ENCODE data around the gene ADAMTSL5.
"Not testable (repeated sequence)": the region's sequence is repeated elsewhere in the genome, so short reads cannot be mapped to it uniquely, and the experiment has no call there.

The ADAMTSL5 gene

DNA sequence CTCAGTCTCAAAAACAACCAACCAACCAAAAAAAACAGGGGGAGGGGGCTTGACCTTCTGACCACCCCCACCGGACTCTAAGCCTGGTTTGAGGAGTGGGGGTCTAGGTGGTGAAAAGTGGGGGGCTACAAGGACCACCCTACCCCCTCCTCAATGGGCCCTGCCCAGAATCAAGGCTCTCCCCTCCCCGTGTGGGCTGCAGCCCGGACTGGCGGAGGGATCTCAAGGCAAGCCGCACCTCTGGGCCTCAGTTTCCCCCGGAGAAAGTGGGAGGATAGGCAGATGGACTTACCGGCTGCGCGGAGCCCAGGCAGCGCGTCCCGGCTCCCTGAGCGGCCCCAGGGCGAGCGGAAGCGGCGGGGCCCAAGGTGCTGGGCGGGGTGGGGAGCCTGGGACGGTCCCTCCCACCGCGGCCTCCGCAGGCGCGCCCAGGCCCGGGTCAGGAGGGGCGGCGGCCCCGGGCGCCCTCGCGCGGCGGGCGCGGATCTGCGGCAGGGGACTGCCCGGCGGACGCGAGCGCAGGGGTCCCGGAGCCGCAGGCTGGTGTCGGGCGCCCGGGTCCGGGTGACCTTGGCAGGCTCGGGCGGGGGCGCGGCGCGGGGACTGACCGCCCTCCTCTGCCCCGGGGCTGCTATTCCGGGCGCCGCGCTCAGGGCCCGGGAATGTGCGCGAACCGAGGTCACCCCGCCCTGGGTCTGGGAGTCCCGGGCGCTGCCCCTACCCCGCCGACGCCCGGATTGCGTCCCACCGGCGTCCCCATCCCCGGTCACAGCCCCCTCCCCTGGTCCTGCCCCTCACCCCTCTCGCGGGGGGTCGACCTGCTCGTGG, at the start of gene ADAMTSL5:
Gene ADAMTSL5, minus strand, starts transcription at position 349 of the 828 bp plus-strand sequence. CDS start 2,076 bp downstream, outside the sequence.
- peak; percentile 53 for DNase-seq (ENCODE audit: low spot score)

DNA sequence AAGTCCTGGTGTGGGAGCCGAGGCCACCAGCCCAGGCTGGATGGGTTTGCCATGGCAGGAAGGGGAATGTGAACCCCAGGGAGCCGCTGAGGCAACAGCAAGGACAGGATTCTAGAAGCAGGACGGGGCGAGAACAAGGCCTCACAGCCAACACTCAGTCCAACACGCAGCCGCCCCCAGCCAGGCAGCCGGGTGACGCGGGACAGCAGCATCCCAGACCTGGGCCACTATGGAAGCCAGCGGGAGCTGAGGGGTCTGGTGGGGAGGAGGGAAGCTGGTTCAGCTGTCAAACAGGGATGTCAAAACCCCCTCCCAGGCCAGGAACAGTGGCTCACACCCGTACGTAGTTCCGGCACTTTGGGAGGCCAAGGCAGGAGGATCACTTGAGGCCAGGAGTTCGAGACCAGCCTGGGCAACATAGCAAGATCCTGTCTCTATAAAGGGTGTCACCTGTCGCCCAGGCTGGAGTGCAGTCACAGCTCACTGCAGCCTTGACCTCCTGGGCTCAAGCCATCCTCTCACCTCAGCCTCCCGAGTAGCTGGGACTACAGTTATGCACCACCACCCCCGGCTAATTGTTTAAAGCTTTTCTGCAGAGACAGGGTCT, 48.5 kb upstream of the ADAMTSL5 start:
- DNase-seq (ENCODE audit: low spot score) = no peak

DNA sequence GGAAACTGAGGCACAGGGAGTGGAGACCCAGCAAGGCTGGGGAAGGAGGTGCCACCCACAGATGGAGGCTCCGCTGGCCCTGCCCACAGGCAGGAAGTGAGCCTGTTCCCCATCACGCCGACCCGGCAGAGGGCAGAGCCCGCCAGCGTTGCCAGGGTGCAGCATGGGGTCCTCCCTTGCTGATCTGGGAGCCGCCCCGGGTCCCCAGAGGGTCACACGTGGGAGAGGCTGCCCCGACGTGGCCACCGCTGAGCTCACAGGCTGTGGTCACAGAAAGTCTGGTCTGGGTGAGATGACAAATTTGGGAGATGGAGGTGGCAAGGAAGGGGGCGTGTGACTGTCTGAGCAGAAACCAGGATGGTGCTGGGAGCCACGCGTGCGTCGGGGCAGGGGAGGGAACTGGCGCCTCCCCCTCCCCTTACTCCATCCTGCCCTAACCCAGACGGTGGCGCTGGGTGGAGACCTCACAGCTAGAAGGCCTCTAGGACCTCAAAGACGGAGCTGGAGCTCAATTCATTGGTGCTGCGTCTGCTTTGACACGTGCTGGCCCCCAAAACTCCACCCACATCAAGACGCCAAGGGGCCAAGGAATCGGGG, 47.6 kb upstream of the ADAMTSL5 start:
- no peak for DNase-seq (ENCODE audit: low spot score)

DNA sequence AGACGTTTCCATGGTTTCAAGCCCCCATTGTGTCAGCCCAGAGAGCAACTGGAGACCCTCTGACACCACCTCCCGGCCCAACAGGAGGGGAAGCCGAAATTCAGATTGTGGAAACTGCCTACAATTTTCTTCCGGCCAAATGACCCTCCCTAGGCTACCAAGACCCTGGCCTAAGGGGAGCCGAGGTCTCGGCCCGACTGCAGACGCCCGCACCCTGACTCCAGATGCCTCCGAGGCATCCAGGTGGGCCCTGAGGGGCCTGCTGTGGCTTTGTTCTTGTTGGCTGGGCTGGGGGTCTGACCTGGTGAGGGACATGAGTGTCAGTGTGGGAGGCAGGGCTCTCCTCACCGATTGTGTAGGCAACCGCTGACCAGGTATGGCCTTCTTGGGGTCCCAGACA, 45.7 kb upstream of the ADAMTSL5 start:
- DNase-seq (ENCODE audit: low spot score) = no peak

- no peak for DNase-seq (ENCODE audit: low spot score)
These were observed 43.7 kb upstream of the ADAMTSL5 start for GRCh38 chr19:1556390-1557070.

- no peak for DNase-seq (ENCODE audit: low spot score)
These were observed 42.9 kb upstream of the ADAMTSL5 start for GRCh38 chr19:1555487-1556389.

DNA sequence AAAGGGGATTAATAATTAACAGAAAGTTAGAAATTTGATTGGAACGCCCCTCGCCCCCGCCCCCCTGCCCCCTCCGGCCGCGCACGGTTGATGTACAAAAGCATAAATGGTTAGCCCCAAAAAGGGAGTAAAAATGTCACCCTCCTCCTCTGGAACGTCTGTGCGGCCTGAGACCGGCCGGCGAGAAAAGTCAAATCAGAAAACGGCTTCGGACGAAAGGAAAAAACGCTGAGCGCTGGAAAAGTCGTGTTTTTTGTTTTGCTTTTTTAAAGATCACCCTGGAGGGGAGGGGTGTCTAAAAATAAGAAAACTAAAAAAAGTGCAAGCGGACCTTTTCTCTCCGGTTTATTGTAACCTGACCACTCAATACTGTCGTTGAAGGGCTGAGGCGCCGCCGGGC, 42.1 kb upstream of the ADAMTSL5 start:
- no peak for DNase-seq (ENCODE audit: low spot score)

DNA sequence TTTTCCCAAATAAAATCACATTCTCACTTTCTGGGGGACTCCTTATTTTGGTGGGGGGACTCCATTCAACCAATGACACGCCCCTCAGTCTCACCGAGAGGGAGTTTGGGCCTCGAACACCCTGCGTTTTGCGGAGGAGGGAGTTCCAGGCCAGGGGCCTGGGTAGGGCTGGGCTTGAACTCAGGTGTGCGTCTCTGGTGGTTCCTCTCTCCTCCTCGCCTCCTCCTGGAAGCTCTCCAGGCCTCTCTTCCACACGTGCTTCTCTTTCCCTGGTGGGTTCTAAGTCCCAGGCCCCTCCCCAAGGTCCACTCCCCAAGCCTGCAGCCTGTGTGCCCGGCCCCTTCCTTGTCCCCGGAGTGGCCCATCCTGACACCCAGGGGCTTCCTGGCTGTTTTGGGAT, 40.6 kb upstream of the ADAMTSL5 start:
- DNase-seq (ENCODE audit: low spot score) = no peak

- DNase-seq (ENCODE audit: low spot score) = no peak
These were observed 38.5 kb upstream of the ADAMTSL5 start for GRCh38 chr19:1551068-1552040.

DNA sequence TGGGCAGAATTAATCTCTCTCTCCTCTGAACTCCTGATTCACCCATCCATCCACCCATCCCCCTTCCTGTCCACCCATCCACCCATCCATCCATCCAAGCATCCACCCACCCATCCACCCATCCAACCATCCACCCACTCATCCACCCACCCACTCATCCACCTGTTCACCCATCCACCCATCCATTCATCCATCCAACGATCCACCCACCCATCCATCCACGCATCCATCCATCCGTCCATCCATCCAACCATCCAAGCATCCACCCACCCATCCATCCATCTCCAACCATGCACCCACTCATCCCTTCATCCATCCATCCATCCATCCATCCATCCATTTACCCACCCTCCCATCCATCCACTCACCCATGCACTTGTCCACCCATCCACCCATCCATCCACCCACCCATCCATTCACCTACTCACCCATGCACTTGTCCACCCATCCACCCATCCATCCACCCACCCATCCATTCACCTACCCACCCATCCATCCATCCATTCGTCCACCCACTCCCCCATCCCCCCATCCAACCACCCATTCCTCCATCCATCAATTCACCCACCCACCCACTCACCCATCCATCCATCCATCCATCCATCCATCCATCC, 36.6 kb upstream of the ADAMTSL5 start:
- DNase-seq (ENCODE audit: low spot score) = no peak

GRCh38 chr19:1540365-1540925, 27.6 kb upstream of the ADAMTSL5 start:
- DNase-seq (ENCODE audit: low spot score) = no peak

- DNase-seq (ENCODE audit: low spot score) = not testable (repeated sequence)
These were observed 26.9 kb upstream of the ADAMTSL5 start for GRCh38 chr19:1539749-1540148.

DNA sequence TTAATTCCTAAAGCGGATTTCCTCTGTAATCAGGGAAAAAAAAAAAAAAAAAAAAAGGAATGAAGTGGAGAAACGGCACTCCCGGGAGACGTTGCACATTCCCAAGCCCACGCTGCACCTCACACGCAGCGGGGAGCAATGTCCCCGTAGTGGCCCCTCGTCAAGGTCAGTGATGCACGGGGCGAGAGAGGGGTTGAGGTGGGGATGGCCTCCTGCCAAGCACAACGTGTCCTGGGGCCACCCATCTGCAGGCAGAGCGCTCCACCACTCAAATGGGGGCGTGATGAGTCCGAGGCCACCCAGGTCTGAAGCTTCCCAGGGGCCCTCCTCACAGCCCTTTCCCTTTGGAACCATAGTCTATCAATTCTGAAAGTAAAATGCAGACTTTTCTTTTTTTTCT, 26.2 kb upstream of the ADAMTSL5 start:
- no peak for DNase-seq (ENCODE audit: low spot score)

DNA sequence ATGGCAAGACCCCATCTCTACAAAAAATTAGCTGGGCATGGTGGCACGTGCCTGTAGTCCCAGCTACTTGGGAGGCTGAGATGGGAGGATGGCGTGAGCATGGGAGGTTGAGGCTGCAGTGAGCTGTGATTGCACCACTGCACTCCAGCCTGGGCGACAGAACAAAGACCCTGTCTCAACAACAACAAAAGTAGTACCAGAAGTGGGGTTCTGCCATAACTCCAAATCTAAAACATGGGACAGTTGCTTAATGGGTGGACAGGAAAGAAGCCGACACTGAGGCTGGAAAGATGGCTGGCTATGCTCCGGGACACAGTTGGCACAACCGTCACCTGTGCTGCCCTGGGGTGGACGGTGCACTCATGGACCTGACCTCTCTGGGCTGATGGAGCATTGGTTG, 22.9 kb upstream of the ADAMTSL5 start:
- not testable (repeated sequence) for DNase-seq (ENCODE audit: low spot score)

GRCh38 chr19:1534972-1535371, 22.2 kb upstream of the ADAMTSL5 start:
- no peak for DNase-seq (ENCODE audit: low spot score)

DNA sequence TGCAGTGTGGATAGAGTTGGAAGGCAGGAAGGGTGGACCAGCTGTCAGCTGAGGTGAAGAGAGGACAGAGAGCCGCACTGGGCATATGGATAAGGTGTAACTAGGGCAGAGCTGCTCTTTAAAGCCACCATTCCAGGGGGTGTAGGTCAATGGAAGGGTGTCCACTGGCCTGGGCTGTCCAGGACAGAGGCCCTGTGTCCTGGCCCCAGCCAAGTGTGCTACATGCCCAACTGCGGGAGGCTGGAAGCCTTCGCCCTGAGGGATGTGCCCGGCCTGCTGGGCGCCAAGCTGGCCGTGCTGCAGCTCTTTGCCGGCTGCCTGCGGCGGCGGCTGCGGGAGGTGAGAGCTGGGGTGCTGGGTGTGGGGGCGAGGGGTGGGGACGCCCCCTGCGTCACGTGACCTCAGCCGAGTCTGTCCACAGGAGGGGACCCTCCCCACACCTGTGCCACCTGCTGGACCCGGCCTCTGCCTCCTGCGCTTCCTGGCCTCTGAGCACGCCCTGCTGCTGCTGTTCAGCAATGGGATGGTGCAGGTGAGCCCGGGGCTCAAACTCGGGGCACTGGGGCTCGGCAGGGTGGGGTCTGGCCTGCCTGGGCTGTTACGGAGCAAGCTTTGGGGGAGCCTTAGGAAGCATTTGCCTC, 20.8 kb upstream of the ADAMTSL5 start:
- DNase-seq (ENCODE audit: low spot score) = no peak

DNA sequence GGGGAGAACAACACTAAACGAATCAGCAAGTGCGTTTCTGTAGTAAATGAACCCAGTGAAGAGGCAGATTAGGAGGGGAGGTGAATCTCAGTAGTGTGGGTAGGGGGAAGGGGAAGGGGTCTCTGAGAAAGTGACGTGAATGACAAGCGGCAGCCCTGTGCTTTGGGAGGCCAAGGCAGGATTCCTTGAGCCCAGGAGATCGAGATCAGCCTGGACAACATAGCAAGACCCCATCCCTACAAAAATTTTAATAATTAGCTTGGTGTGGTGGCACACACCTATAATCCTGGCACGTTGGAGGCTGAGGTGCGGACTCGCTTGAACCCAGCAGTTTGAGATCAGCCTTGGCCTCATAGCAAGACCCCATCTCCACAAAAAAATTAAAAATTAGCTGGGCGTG, 19.2 kb upstream of the ADAMTSL5 start:
- DNase-seq (ENCODE audit: low spot score) = no peak

DNA sequence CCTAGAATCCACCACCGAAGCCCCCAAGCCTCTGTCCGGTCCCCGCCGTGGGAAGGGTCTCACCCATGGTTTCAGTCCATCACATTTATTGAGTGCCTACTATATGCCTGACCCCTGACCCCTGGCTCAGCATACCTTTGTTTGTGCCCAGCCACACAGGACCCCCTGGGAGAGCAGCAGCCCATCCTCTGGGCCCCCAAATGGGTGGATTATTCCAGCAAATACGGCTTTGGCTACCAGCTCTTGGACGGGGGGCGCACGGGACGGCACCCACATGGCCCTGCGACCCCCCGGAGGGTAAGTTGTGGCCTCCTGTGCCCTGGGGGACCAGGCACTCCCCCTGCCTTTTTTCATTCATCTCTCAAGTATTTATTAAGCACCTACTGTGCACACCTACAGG, 18.8 kb upstream of the ADAMTSL5 start:
- no peak for DNase-seq (ENCODE audit: low spot score)

DNA sequence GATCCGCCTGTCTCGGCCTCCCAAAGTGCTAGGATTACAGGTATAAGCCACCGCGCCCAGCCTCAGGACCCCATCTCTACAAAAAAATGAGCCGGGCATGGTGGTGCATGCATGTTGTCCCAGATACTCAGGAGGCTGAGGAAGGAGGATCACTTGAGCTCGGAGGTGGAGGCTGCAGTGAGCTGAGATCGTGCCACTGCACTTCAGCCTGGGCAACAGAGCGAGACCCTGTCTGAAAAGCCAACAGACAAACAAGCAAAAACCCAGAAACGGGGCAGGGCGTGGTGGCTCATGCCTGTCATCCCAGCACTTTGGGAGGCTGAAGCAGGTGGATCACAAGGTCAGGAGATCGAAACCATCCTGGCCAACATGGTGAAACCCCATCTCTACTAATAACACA, 18.0 kb upstream of the ADAMTSL5 start:
- DNase-seq (ENCODE audit: low spot score) = not testable (repeated sequence)

All from germinal center (tissue), 1 donor.